ENCODE results near the gene PNMA1. TPM values are rescaled to one million over a fixed set of nuclear protein-coding genes. Genes with fewer than 3 reads are reported as not detected.

The PNMA1 gene
- total and polyA plus RNA-seq, 2 donors (not counting 1 experiment from before 2014, with no cell fraction given), result 9.5 to 31.6 TPM

DNA sequence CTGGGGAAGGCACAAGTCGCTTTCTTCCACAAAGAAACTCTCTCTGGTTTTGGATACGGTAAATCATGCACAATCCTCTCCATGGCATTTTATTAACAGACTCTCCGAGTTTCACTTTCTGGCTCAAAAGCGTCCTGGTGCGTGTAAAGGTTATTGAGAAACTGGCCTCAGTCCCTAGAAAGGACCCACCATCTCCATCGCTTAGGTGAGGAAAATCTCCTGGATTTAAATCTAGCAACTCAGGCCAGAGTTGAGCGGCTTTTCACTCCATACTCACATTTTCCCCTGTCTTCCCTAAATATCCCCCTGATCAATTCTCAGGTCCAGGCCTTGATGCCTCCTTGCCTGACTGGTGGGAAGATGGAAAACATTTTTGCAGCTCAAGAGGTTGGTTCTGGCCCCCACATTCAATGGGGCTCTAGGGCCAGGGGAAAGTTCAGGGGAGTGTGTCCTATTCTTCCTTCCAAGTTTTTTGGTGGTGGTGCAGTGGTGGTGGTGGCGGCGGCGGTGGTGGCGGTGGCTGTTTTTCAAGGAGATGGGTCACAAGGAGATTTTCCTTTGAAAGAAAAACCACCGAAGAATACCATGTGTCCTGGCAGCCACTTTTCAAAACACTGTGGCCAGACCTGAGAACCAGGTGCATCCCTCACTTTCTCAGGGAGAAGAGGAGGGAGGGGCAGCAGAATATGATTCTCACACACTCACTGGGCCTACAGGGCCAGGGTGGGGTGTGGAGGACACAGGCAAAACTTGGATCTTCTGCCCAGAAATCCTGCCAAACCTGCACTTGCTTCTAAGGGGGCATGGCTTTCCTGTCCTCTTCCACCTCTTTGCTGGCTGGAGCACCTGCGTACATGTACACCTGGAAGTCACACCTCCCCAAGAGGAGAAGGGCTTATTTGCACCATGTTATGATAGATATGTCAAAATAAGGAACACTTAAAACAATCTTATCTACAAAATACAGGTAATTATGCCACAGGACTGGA lies 46.7 kb upstream of the PNMA1 start:
- peak overlapping the region; percentile 29 for H2AFZ ChIP-seq (ENCODE audit: insufficient read depth, low read depth, low read length, poor library complexity, severe bottlenecking)
- H3K27ac ChIP-seq (ENCODE audit: low read length in 2 of 2), result peak overlapping the region; percentile 98
- peak overlapping the region; percentile 26 to 90 (median 59) for H3K4me3 ChIP-seq (ENCODE audit: control extremely low read depth in 1 of 5, extremely low read depth in 1 of 5, insufficient read depth in 1 of 5, low read depth in 2 of 5, low read length in 4 of 5)
- no peaks in the 10 kb centered on the region for H3K27me3 ChIP-seq (replicated peaks in 1 of 4; ENCODE audit: control extremely low read depth in 1 of 4, control insufficient read depth in 3 of 4, insufficient read depth in 4 of 4, low read length in 3 of 4)
- 31% methylated on average over 4 of the region's 13 CpGs for WGBS (ENCODE audit: insufficient coverage)
- ATAC-seq (ENCODE audit: low read depth) (no peak), DNase-seq (no peak)
- peak overlapping the region; percentile 93 for H3K4me2 ChIP-seq (replicated peaks; ENCODE audit: low read depth, low read length, poor library complexity, severe bottlenecking)
- ChIA-PET POLR2A (interaction anchor here (0.7 to 12.5 kb wide), 12 partner anchors 8 to 48 kb away, joined by 3 to 183 read pairs (median 8); no protein-coding TSS in a partner anchor), CTCF (interaction anchor here (2.1 to 16.2 kb wide), 6 partner anchors 14 to 65 kb away, joined by 6 to 220 read pairs (median 67); no protein-coding TSS in a partner anchor)
- no peaks in the 10 kb centered on the region for H3K9me3 ChIP-seq (ENCODE audit: control extremely low read depth in 1 of 3, control insufficient read depth in 2 of 3, insufficient read depth in 1 of 3, low read length in 2 of 3)
- Mint-ChIP-seq H3K27me3 (no peaks in the 10 kb centered on the region), H3K4me3 (peak overlapping the region; percentile 92), H3K4me1 (peaks cover 84% of the 10 kb centered on the region), H3K27ac (peak overlapping the region; percentile 97), H3K9me3 (ENCODE audit: insufficient read depth) (no peaks in the 10 kb centered on the region)
- peaks cover 93% of the 10 kb centered on the region for H3K79me2 ChIP-seq (ENCODE audit: control insufficient read depth, insufficient read depth, low read length)
- TF ChIP-seq EZH2 (IDR thresholded peaks at IDR 0.05; ENCODE audit: borderline replicate concordance, insufficient read depth, low read depth, low read length, poor library complexity, severe bottlenecking), result no peak
- TF ChIP-seq, protein P1, sequence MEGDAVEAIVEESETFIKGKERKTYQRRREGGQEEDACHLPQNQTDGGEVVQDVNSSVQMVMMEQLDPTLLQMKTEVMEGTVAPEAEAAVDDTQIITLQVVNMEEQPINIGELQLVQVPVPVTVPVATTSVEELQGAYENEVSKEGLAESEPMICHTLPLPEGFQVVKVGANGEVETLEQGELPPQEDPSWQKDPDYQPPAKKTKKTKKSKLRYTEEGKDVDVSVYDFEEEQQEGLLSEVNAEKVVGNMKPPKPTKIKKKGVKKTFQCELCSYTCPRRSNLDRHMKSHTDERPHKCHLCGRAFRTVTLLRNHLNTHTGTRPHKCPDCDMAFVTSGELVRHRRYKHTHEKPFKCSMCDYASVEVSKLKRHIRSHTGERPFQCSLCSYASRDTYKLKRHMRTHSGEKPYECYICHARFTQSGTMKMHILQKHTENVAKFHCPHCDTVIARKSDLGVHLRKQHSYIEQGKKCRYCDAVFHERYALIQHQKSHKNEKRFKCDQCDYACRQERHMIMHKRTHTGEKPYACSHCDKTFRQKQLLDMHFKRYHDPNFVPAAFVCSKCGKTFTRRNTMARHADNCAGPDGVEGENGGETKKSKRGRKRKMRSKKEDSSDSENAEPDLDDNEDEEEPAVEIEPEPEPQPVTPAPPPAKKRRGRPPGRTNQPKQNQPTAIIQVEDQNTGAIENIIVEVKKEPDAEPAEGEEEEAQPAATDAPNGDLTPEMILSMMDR (IDR thresholded peaks at IDR 0.05), result no peak
- peaks cover 79 to 85% of the 10 kb centered on the region in 2 donors for H3K4me1 ChIP-seq (ENCODE audit: control insufficient read depth in 2 of 2, insufficient read depth in 2 of 2, low read length in 2 of 2)
- H3K9ac ChIP-seq (ENCODE audit: low read length), result peak overlapping the region; percentile 95
- peaks cover 0 to 6% of the 10 kb centered on the region in 2 experiments for H3K36me3 ChIP-seq (replicated peaks in 1 of 2; ENCODE audit: control extremely low read depth in 1 of 2, control insufficient read depth in 1 of 2, extremely low read depth in 1 of 2, insufficient read depth in 2 of 2, low read length in 1 of 2)
- intact Hi-C loops (cut with micrococcal nuclease), result loop anchor here (1.0 kb wide), 2 partner anchors 9 kb away; no protein-coding TSS in a partner anchor
- peaks cover 54% of the 10 kb centered on the region for H4K20me1 ChIP-seq (ENCODE audit: control insufficient read depth, insufficient read depth, low read length, poor library complexity, severe bottlenecking)
